HS-5 (cell line): Measurements from ENCODE around the gene ADGRG6.
"Not testable (repeated sequence)": the region's sequence is repeated elsewhere in the genome, so short reads cannot be mapped to it uniquely, and the experiment has no call there.

Experiments used
- DNase-seq: peaks from one replicate; pipeline ENCODE4 v3.0.0-alpha.2; 2012; ENCODE audit warnings: low read depth

Gene ADGRG6

GRCh38 chr6:142322504-142323198 is 20.8 kb downstream of the ADGRG6 start:
- no peak for DNase-seq

- no peak for DNase-seq
Observed at GRCh38 chr6:142323377-142323776, 21.6 kb downstream of the ADGRG6 start.

GRCh38 chr6:142324111-142324510 is 22.3 kb downstream of the ADGRG6 start:
- no peak for DNase-seq

GRCh38 chr6:142325111-142325510 is 23.3 kb downstream of the ADGRG6 start:
- DNase-seq = no peak

- no peak for DNase-seq
Observed at GRCh38 chr6:142326540-142326939, 24.7 kb downstream of the ADGRG6 start.

GRCh38 chr6:142328070-142328469 is 26.3 kb downstream of the ADGRG6 start:
- no peak for DNase-seq

GRCh38 chr6:142329486-142330113 is 27.8 kb downstream of the ADGRG6 start:
- no peak for DNase-seq

- DNase-seq = no peak
Observed at GRCh38 chr6:142331075-142331551, 29.3 kb downstream of the ADGRG6 start.

GRCh38 chr6:142331601-142332000 is 29.8 kb downstream of the ADGRG6 start:
- DNase-seq = no peak

GRCh38 chr6:142332393-142333098 is 30.7 kb downstream of the ADGRG6 start:
- DNase-seq = no peak

- DNase-seq = no peak
Observed at GRCh38 chr6:142333431-142333830, 31.6 kb downstream of the ADGRG6 start.

- DNase-seq = no peak
Observed at GRCh38 chr6:142334294-142334693, 32.5 kb downstream of the ADGRG6 start.

- no peak for DNase-seq
Observed at GRCh38 chr6:142335415-142335814, 33.6 kb downstream of the ADGRG6 start.

GRCh38 chr6:142336183-142336582 is 34.4 kb downstream of the ADGRG6 start:
- DNase-seq = no peak

GRCh38 chr6:142336787-142337186 is 35.0 kb downstream of the ADGRG6 start:
- DNase-seq = no peak

GRCh38 chr6:142339113-142339512 is 37.3 kb downstream of the ADGRG6 start:
- DNase-seq = no peak

GRCh38 chr6:142339968-142340658 is 38.3 kb downstream of the ADGRG6 start:
- no peak for DNase-seq

GRCh38 chr6:142341855-142342330 is 40.1 kb downstream of the ADGRG6 start:
- DNase-seq = no peak

GRCh38 chr6:142342986-142343385 is 41.2 kb downstream of the ADGRG6 start:
- DNase-seq = no peak

- DNase-seq = no peak
Observed at GRCh38 chr6:142343938-142344337, 42.1 kb downstream of the ADGRG6 start.

- no peak for DNase-seq
Observed at GRCh38 chr6:142345261-142345660, 43.5 kb downstream of the ADGRG6 start.

GRCh38 chr6:142346166-142346565 is 44.4 kb downstream of the ADGRG6 start:
- not testable (repeated sequence) for DNase-seq
